K562 (cell line): Measurements from ENCODE around the gene COL1A1. TPM values are rescaled to one million over a fixed set of nuclear protein-coding genes. Genes with fewer than 3 reads are reported as not detected.

Experiments used
- ARID1B ChIP-seq: fragments of 450-650 bp; IDR thresholded peaks from 2 replicates; pipeline ENCODE4 v1.6.1; 2016; ENCODE audit warnings: antibody characterized with exemption, mild to moderate bottlenecking, inconsistent platforms
- ATF7 ChIP-seq: fragments of 450-650 bp; IDR thresholded peaks from 2 replicates; pipeline ENCODE4 v1.7.1; 2014; ENCODE audit warnings: mild to moderate bottlenecking, moderate library complexity
- CREB1 ChIP-seq, 2 experiments: sonication (generic) in 1 of 2; formaldehyde crosslinking in 1 of 2; IDR thresholded peaks; 2 replicates each; pipeline versions ENCODE4 v1.6.1 to v1.8.0; 2012 to 2022; ENCODE audit warnings: inconsistent platforms in 1 of 2, mild to moderate bottlenecking in 1 of 2, missing genetic modification reagents in 1 of 2, moderate library complexity in 1 of 2
- CREB3L1 ChIP-seq: fragments of 450-650 bp; IDR thresholded peaks from 2 replicates; pipeline ENCODE4 v1.6.1; 2014; ENCODE audit warnings: low read depth, mild to moderate bottlenecking, moderate library complexity, borderline replicate concordance
- CTBP1 ChIP-seq: fragments of 450-650 bp; IDR thresholded peaks from 2 replicates; pipeline ENCODE4 v1.6.1; 2016; ENCODE audit warnings: borderline replicate concordance
- E2F6 ChIP-seq, 2 experiments: IDR thresholded peaks; 2 replicates each; pipeline ENCODE4 v1.6.1; 2011; ENCODE audit warnings: borderline replicate concordance in 1 of 2, control low read depth in 1 of 2, low read depth in 1 of 2, low read length in 1 of 2, mild to moderate bottlenecking in 1 of 2, mixed read lengths in 1 of 2, moderate library complexity in 1 of 2; ENCODE audit not compliant: insufficient read depth in 1 of 2, insufficient read length in 1 of 2, poor library complexity in 1 of 2, severe bottlenecking in 1 of 2; ENCODE audit errors: extremely low read depth in 1 of 2
- EP300 ChIP-seq: IDR thresholded peaks from 2 replicates; pipeline ENCODE4 v1.6.1; 2012; ENCODE audit warnings: low read length, improper control_type of control experiment
- GMEB1 ChIP-seq: fragments of 250-450 bp; sonication (Bioruptor Pico); IDR thresholded peaks from 2 replicates; pipeline ENCODE4 v1.4.0; 2020; ENCODE audit warnings: mild to moderate bottlenecking
- HDAC1 ChIP-seq, 2 experiments: fragments of 450-650 bp; IDR thresholded peaks; 2 replicates each; pipeline ENCODE4 v1.6.1; 2016 to 2017; ENCODE audit warnings: inconsistent platforms in 1 of 2, mild to moderate bottlenecking in 1 of 2, moderate library complexity in 1 of 2
- HDAC8 ChIP-seq: fragments of 450-650 bp; IDR thresholded peaks from 2 replicates; pipeline ENCODE4 v1.6.1; 2016; ENCODE audit warnings: mild to moderate bottlenecking, missing genetic modification characterization, moderate library complexity, missing compliant biosample characterization
- NCOR1 ChIP-seq: fragments of 450-650 bp; IDR thresholded peaks from 2 replicates; pipeline ENCODE4 v1.6.1; 2016; ENCODE audit warnings: mild to moderate bottlenecking, moderate library complexity
- POLR3G ChIP-seq: IDR thresholded peaks from 2 replicates; pipeline ENCODE4 v1.6.1; 2011; ENCODE audit not compliant: insufficient read length, insufficient replicate concordance; ENCODE audit errors: extremely low read depth
- RAD21 ChIP-seq, 2 experiments: fragments of 250-450 bp in 1 of 2; fragments of 450-650 bp in 1 of 2; sonication (Bioruptor Pico) in 1 of 2; formaldehyde crosslinking in 1 of 2; IDR thresholded peaks in 1 of 2; conservative IDR thresholded peaks in 1 of 2; 2 replicates each; pipeline versions ENCODE4 v1.4.0 to v1.8.0; 2020 to 2022; ENCODE audit warnings: mild to moderate bottlenecking in 2 of 2, moderate library complexity in 1 of 2
- RCOR1 ChIP-seq, 2 experiments: IDR thresholded peaks; 2 replicates each; pipeline ENCODE4 v1.6.1; 2012; ENCODE audit warnings: low read depth in 2 of 2, low read length in 2 of 2, borderline replicate concordance in 1 of 2, improper control_type of control experiment in 1 of 2
- SRSF9 ChIP-seq: fragments of 200-400 bp; formaldehyde crosslinking; IDR thresholded peaks from 2 replicates; pipeline ENCODE4 v1.6.1; 2017; ENCODE audit warnings: low read depth, low read length, borderline replicate concordance
- TCF3 ChIP-seq: sonication (generic); formaldehyde crosslinking; IDR thresholded peaks from 2 replicates; pipeline ENCODE4 v1.4.0; 2020; ENCODE audit warnings: mild to moderate bottlenecking, missing genetic modification reagents
- VEZF1 ChIP-seq: fragments of 200-800 bp; sonication (Bioruptor generic); IDR thresholded peaks from 2 replicates; pipeline ENCODE4 v1.6.1; 2017; ENCODE audit warnings: missing genetic modification characterization, missing compliant biosample characterization
- ZNF121 ChIP-seq: sonication (generic); formaldehyde crosslinking; conservative IDR thresholded peaks from 2 replicates; pipeline ENCODE4 v1.8.0; 2022; ENCODE audit warnings: missing genetic modification reagents
- ZNF165 ChIP-seq: fragments of 250-450 bp; sonication (Bioruptor Pico); IDR thresholded peaks from 2 replicates; pipeline ENCODE4 v1.4.0; 2020; ENCODE audit warnings: borderline replicate concordance
- polyA plus RNA-seq, 8 experiments: library from polyadenylated mRNA; depleted of rRNA in 4 of 8; stranded (reverse) in 5 of 8; unstranded in 3 of 8; fragments of >200 nt; fragmentation: Nextera tagmentation in 2 of 8; fragmentation: Illumina TruSeq in 1 of 8; extraction: Ambion mirVana in 2 of 8; extraction: Trizol in 1 of 8; gene quantifications; 2 replicates each; pipeline versions ENCODE4 v1.2.1 to v1.2.3, GENCODE V29; 2011 to 2014; ENCODE audit warnings: inconsistent platforms in 1 of 8, missing spikeins in 1 of 8
- total RNA-seq, 7 experiments: library from RNA; depleted of rRNA in 6 of 7; stranded (reverse); fragments of >200 nt in 6 of 7; fragmentation: Illumina TruSeq in 2 of 7; extraction: Trizol in 2 of 7; gene quantifications; 2 replicates each; pipeline versions ENCODE4 v1.2.1 to v1.2.3, GENCODE V29; 2011 to 2021; ENCODE audit warnings: low replicate concordance in 1 of 7

The COL1A1 gene
- total and polyA plus RNA-seq, 9 of the 15 experiments (the other 6 are each of a cell fraction or from before 2014, with no cell fraction given) = 0.04 to 3.4 (median 0.18) TPM

GRCh38 chr17:50161023-50161910 lies 40.2 kb downstream of the COL1A1 start (continued):
- TF ChIP-seq CREB3L1 (no peak), CTBP1 (peak; percentile 97), GMEB1 (CRISPR knock-in tag) (0 out of 2 replicates have a peak, but pooled peaks have one; percentile 34), HDAC8 (tag) (0 out of 2 replicates have a peak, but pooled peaks have one; percentile 66), ZNF121 (CRISPR knock-in tag) (0 out of 2 replicates have a peak, but pooled peaks have one; percentile 44), RAD21 (CRISPR knock-in tag; conservative IDR thresholded peaks at IDR 0.05 in 1 of 2, IDR thresholded peaks at IDR 0.05 in 1 of 2) (peak; percentile 79 to 88), NCOR1 (0 out of 2 replicates have a peak, but pooled peaks have one; percentile 7), HDAC1 (IDR thresholded peaks at IDR 0.05) (peak in 1 of 2 experiments; percentile 41; a peak in 1 of 4 replicates), ARID1B (0 out of 2 replicates have a peak, but pooled peaks have one; percentile 20), VEZF1 (CRISPR knock-in tag) (peak; percentile 66), TCF3 (CRISPR knock-in tag) (peak; percentile 44; the same call in 1 of the 2 replicates), E2F6 (IDR thresholded peaks at IDR 0.05; ENCODE audit: borderline replicate concordance in 1 of 2, extremely low read depth in 1 of 2, insufficient read depth in 1 of 2, insufficient read length in 1 of 2, low read depth in 1 of 2, low read length in 1 of 2, poor library complexity in 1 of 2, severe bottlenecking in 1 of 2) (peak; percentile 68 to 81), ATF7 (peak; percentile 59; the same call in 1 of the 2 replicates), SRSF9 (no peak), RCOR1 (IDR thresholded peaks at IDR 0.05; ENCODE audit: borderline replicate concordance in 1 of 2, low read depth in 2 of 2, low read length in 2 of 2) (peak in 1 of 2 experiments; percentile 87; a peak in 2 of 4 replicates), EP300 (0 out of 2 replicates have a peak, but pooled peaks have one; percentile 25), POLR3G (no peak), CREB1 (IDR thresholded peaks at IDR 0.05) (no peak), CREB1 (CRISPR knock-in tag; IDR thresholded peaks at IDR 0.05) (no peak), ZNF165 (CRISPR knock-in tag) (no peak)
